Epithelial cell of esophagus (primary cell): ENCODE measurements around the gene TELO2.
"Not testable (repeated sequence)": the region's sequence is repeated elsewhere in the genome, so short reads cannot be mapped to it uniquely, and the experiment has no call there.

ENCODE experiments used
- DNase-seq: peaks from one replicate; pipeline ENCODE4 v3.0.0; 2010; ENCODE audit warnings: low read depth
- H3K4me3 ChIP-seq: 2 replicates; pipeline ENCODE4 v1.5.1; 2011; ENCODE audit warnings: mild to moderate bottlenecking, low read length, control low read depth
- TF ChIP-seq, protein P1 (sequence below): IDR thresholded peaks from 2 replicates; pipeline ENCODE4 v1.5.1; 2011; ENCODE audit warnings: low read depth, mild to moderate bottlenecking, low read length, control low read depth, inconsistent platforms; ENCODE audit not compliant: insufficient read depth; ENCODE audit errors: missing control alignments

TELO2 gene

DNA sequence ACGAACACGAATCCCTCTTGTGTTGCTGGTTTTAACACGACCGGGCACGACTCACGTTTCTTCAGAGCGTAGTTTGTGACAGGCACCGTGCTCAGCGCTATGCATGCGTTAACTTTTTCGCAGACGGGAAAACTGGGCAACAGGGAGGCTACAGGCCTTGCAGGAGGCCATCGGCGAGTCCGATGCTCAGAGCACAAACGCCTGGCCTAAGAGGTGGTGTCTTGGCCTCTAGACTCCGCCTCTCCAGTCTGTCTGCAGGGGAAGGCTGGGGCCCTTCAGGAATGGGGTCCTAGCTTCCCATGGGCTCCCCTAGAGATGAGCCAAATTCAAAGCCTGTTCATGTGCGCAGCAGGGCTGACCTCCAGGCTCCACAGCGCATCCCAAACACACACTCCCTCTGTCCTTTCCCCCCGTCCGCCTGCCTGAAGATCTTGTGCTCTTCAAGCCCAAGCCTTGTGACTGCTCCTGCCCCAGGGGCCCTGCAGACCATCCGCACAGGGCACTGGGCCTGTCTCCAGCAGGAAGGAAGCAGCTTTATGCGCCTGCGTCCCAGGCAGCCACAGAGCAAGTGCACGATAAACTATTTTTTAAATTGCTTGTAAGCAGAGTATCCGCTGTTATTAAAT lies 21.5 kb upstream of the TELO2 start:
- TF ChIP-seq, protein P1, sequence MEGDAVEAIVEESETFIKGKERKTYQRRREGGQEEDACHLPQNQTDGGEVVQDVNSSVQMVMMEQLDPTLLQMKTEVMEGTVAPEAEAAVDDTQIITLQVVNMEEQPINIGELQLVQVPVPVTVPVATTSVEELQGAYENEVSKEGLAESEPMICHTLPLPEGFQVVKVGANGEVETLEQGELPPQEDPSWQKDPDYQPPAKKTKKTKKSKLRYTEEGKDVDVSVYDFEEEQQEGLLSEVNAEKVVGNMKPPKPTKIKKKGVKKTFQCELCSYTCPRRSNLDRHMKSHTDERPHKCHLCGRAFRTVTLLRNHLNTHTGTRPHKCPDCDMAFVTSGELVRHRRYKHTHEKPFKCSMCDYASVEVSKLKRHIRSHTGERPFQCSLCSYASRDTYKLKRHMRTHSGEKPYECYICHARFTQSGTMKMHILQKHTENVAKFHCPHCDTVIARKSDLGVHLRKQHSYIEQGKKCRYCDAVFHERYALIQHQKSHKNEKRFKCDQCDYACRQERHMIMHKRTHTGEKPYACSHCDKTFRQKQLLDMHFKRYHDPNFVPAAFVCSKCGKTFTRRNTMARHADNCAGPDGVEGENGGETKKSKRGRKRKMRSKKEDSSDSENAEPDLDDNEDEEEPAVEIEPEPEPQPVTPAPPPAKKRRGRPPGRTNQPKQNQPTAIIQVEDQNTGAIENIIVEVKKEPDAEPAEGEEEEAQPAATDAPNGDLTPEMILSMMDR: no peak
- H3K4me3 ChIP-seq: no peak overlapping the region
- no peak for DNase-seq

DNA sequence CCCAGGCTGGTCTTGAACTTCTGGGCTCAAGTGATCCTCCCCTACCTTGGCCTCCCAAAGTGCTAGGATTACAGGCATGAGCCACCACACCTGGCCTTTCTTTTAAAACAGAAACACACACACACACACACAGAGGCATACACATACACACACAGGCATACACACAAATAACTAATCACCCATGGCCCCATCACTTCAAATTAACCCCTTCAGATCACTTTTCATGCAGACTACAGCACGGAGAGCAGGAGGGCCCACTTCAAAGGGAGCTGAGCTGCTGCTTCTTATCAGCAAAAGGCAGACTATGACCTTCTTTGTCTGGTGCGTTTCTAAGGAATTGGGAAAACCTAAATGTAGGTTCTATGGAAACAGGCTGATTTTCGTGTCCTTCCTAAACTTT lies 20.2 kb upstream of the TELO2 start:
- no peak for DNase-seq
- TF ChIP-seq, protein P1: no peak

DNA sequence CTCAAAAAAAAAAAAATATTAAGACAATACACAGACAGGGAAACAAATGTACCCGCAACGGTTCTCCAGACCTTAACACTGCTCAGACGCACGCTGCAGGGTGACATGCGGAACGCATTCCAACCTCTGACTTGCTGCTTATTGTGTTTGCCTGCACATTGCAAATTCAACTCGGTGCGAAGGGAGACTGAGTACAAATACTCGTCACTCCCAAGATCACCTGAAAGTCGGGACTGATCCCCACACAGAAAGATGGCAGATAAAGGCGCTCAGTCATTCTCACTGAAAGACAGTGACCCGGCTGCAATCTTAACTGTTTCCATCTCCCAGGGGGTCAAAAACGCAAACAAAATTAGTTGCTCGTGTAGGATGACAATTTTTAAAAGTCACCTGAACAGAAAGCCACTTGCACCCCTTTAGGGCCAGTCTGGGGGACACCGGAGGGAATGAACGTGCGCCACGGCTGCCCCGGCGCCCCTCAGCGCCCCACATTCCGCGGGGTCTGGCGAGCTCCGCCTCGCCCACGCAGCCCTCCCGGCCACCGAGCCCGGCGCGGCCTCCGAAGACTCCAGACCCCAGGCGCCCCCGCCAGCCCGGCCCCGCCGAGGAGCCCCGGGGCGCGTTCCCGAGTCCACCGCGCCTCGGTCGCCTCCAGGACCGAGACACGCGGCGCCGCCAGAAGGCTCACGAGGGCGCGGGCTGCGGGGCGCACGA lies 18.9 kb upstream of the TELO2 start:
- DNase-seq: no peak
- peak overlapping the region; percentile 80 for H3K4me3 ChIP-seq
- TF ChIP-seq, protein P1: no peak

More for the DNA sequence above, 20.2 kb upstream of the TELO2 start:
- no peak overlapping the region for H3K4me3 ChIP-seq

DNA sequence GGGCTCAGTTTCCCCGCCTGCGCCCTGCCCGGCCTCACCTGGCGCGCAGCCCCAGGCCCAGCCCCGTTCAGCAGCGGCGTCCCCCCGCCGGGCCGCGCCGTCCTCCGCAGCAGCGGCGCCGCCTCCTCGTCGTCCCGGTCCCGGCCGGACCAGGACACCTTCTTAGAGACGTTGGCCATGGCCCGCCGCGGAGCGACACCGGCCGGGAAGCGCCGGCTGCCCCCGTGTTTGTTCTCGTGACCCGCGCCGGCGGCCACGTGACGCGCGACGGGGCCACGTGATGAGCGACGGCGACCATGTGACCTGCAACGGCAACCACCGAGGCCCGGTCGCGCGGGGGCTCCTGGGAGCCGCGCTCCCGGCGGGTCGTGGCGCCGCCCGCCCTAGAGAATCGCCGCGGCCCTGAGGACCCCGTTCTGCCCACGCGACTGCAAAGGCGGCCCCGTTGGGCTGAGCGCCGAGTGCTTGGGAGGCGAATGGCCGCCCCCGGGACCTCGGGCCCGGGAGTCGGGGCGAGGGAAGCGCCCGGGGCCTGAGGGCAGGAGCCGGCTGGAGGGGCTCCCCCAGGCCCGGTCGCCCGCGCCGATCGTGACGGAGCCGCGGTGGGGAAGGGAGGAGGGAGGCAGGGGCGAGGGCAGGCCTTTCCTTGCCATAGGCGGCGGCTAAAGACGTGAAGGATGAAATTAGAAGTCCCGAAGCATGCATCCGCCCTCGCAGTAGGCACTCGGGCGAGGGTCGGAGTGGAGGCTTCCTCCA lies 18.2 kb upstream of the TELO2 start, which contains the start of gene CLCN7:
CLCN7 (minus strand) TSS at position 233 of the 756 bp plus-strand sequence; CDS start at position 179, 54 bp downstream.
- DNase-seq: peak; percentile 91
- TF ChIP-seq, protein P1: no peak
- peak within 1 kb of the TSS; percentile 80 for H3K4me3 ChIP-seq

DNA sequence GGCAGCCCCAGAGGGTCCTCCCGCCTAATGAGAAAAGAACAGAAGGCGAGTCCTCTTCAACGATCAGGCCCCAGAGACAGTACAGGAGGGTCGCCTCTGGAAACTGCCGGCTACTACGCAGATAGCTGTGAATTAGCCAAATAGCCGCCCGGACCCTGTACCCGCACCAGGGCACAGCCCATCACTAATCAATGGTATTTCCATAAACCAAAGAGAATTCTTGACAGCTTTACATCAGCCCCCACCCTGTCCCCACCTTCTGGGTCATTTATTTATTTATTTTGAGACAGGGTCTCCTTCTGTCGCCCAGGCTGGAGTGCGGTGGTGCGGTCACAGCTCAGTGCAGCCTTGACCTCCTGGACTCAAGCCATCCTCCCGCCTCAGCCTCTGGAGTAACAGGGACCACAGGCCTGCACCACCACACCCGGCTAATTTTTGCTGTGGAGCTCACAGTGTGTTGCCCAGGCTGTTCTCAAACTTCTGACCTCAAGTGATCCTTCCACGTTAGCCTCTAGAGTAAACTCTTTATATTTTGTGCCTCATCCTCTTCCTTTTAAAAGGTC lies 17.5 kb upstream of the TELO2 start:
- peak overlapping the region; percentile 80 for H3K4me3 ChIP-seq
- TF ChIP-seq, protein P1: no peak
- no peak for DNase-seq

DNA sequence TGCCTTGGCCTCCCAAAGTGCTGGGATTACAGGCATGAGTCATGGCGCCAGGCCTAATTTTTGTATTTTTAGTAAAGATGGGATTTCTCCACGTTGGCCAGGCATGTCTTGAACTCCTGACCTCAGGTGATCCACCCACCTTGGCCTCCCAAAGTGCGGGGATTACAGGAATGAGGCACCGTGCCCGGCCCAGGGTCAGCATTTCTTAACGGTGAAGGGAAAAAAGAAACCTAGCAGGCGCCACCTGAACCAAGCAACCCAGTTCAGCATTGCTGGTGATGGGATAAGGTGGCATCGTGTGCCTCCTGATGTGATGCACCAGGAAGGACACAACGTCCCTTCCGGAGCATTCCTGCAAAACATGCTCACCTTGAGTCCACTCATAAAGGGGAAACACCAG lies 16.1 kb upstream of the TELO2 start:
- no peak for DNase-seq
- TF ChIP-seq, protein P1: no peak
- H3K4me3 ChIP-seq: no peak overlapping the region

DNA sequence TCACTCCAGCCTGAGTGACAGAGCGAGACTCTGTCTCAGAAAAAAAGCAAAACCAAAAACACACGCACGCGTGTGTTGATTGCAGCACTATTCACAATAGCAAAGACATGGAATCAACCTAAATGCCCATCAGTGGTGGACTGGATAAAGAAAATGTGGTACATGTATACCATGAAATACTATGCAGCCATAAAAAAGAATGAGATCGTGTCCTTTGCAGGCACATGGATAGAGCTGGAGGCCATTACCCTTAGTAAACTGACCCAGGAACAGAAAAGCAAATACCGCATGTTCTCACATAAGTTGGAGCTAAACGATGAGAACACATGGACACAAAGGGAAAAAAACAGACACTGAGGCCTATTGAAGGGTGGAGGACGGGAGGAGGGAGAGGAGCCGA lies 14.2 kb upstream of the TELO2 start:
- H3K4me3 ChIP-seq, DNase-seq: not testable (repeated sequence)
